HCT116 (cell line): ENCODE data around the gene ARHGEF38. TPM values are rescaled to one million over a fixed set of nuclear protein-coding genes. Genes with fewer than 3 reads are reported as not detected.

Experiments
- ATAC-seq: fragments of 200-7000 bp; cut with Tn5 transposase; 2 replicates; pipeline ENCODE4 v1.9.1; 2020; ENCODE audit warnings: mild to moderate bottlenecking, moderate library complexity
- BruUV-seq: library from RNA; stranded (reverse); fragments of 400-500 nt; replicated peaks from 2 replicates; lab custom pipeline; 2021; lab: Mats Ljungman, UMichigan
- CTCF ChIA-PET: fragments of 300-600 bp; sonication (Branson Sonifier 250); formaldehyde crosslinking; loops from one replicate; lab custom pipeline; 2021; ENCODE audit warnings: antibody characterized with exemption; lab: Charles Lee
- POLR2A ChIA-PET: fragments of 300-600, 350-600 bp; sonication (Branson Sonifier 250); formaldehyde crosslinking; loops from one replicate; lab custom pipeline; 2021; ENCODE audit warnings: antibody characterized with exemption; lab: Charles Lee
- RAD21 ChIA-PET, 2 experiments: fragments of 300-600 bp; sonication (Branson Sonifier 250); formaldehyde crosslinking; loops; one replicate each; lab custom pipeline; 2023; ENCODE audit warnings: low total read pairs in 2 of 2; ENCODE audit not compliant: uncharacterized antibody in 2 of 2, unreplicated experiment in 2 of 2, low non-redundant PET in 1 of 2; lab: Charles Lee
- DNase-seq: peaks from one replicate; pipeline ENCODE4 v3.0.0-alpha.2; 2010; ENCODE audit warnings: low read depth, low spot score
- H2AFZ ChIP-seq: fragments of 200-600 bp; shearing (Covaris generic), sonication (generic); 2 replicates; pipeline ENCODE4 v1.6.1; 2017; ENCODE audit warnings: low read depth, mixed run types, mixed read lengths, antibody characterized with exemption, low read length; ENCODE audit not compliant: poor library complexity, severe bottlenecking
- H3K27ac ChIP-seq: 2 replicates; pipeline ENCODE4 v1.5.1; 2012; ENCODE audit warnings: low read depth, low read length
- H3K27me3 ChIP-seq: fragments of 200-600 bp; sonication (generic); 2 replicates; pipeline ENCODE4 v1.6.1; 2016; ENCODE audit warnings: mixed run types, low read length, mixed read lengths; ENCODE audit not compliant: insufficient read depth
- H3K36me3 ChIP-seq, 2 experiments: fragments of 200-500 bp in 1 of 2; fragments of 200-600 bp in 1 of 2; sonication (Bioruptor generic) in 1 of 2; sonication (generic) in 1 of 2; 2 replicates each; pipeline versions ENCODE4 v1.5.1 to v1.6.1; 2014 to 2016; ENCODE audit warnings: low read length in 2 of 2, inconsistent platforms in 1 of 2, mixed read lengths in 1 of 2, mixed run types in 1 of 2; ENCODE audit not compliant: insufficient read depth in 2 of 2, control insufficient read depth in 1 of 2
- H3K4me1 ChIP-seq, 2 experiments: fragments of 200-600 bp in 1 of 2; sonication (generic) in 1 of 2; 2 replicates each; pipeline versions ENCODE4 v1.5.1 to v1.6.1; 2012 to 2017; ENCODE audit warnings: low read length in 2 of 2, inconsistent platforms in 1 of 2, mild to moderate bottlenecking in 1 of 2, mixed read lengths in 1 of 2, mixed run types in 1 of 2, moderate library complexity in 1 of 2; ENCODE audit not compliant: insufficient read depth in 2 of 2, control insufficient read depth in 1 of 2
- H3K4me2 ChIP-seq: fragments of 200-600 bp; sonication (generic); 2 replicates; pipeline ENCODE4 v1.6.1; 2017; ENCODE audit warnings: mixed run types, low read length, mixed read lengths
- H3K4me3 ChIP-seq, 2 experiments: fragments of 200-600 bp in 1 of 2; sonication (generic) in 1 of 2; replicated peaks in 1 of 2; 2 replicates each; pipeline ENCODE4 v1.5.1; 2011 to 2016; ENCODE audit warnings: low read length in 2 of 2, control low read depth in 1 of 2, low read depth in 1 of 2, mild to moderate bottlenecking in 1 of 2, mixed read lengths in 1 of 2, mixed run types in 1 of 2
- H3K79me2 ChIP-seq: fragments of 200-600 bp; sonication (generic); 2 replicates; pipeline ENCODE4 v1.6.1; 2017; ENCODE audit warnings: mild to moderate bottlenecking, mixed run types, low read length, moderate library complexity, mixed read lengths; ENCODE audit not compliant: insufficient read depth
- H3K9ac ChIP-seq: fragments of 200-600 bp; sonication (generic); 2 replicates; pipeline ENCODE4 v1.6.1; 2016; ENCODE audit warnings: low read length, mixed read lengths
- H3K9me2 ChIP-seq: fragments of 200-600 bp; sonication (generic), shearing (Covaris generic); 2 replicates; pipeline ENCODE4 v1.6.1; 2017; ENCODE audit warnings: mixed run types, mild to moderate bottlenecking, moderate library complexity; ENCODE audit not compliant: insufficient read depth
- H3K9me3 ChIP-seq, 2 experiments: fragments of 200-500 bp in 1 of 2; fragments of 200-600 bp in 1 of 2; sonication (Bioruptor generic) in 1 of 2; sonication (generic) in 1 of 2; 2 replicates each; pipeline ENCODE4 v1.6.1; 2014 to 2017; ENCODE audit warnings: low read length in 2 of 2, mixed read lengths in 2 of 2, inconsistent platforms in 1 of 2, low read depth in 1 of 2, mild to moderate bottlenecking in 1 of 2, mixed run types in 1 of 2, moderate library complexity in 1 of 2; ENCODE audit not compliant: control insufficient read depth in 1 of 2, insufficient read depth in 1 of 2
- H4K20me1 ChIP-seq: fragments of 200-600 bp; sonication (generic), shearing (Covaris generic); 2 replicates; pipeline ENCODE4 v1.6.1; 2017; ENCODE audit warnings: mixed run types, mild to moderate bottlenecking, moderate library complexity; ENCODE audit not compliant: insufficient read depth
- ATF3 ChIP-seq: IDR thresholded peaks from 2 replicates; pipeline ENCODE4 v1.6.1; 2012
- CBX3 ChIP-seq: IDR thresholded peaks from 2 replicates; pipeline ENCODE4 v1.6.1; 2012; ENCODE audit warnings: low read depth
- EGR1 ChIP-seq: IDR thresholded peaks from 2 replicates; pipeline ENCODE4 v1.6.1; 2012; ENCODE audit warnings: low read depth
- ELF1 ChIP-seq: IDR thresholded peaks from 2 replicates; pipeline ENCODE4 v1.6.1; 2012; ENCODE audit warnings: low read depth, borderline replicate concordance
- FOSL1 ChIP-seq: IDR thresholded peaks from 2 replicates; pipeline ENCODE4 v1.6.1; 2012; ENCODE audit warnings: low read depth
- JUND ChIP-seq: IDR thresholded peaks from 2 replicates; pipeline ENCODE4 v1.6.1; 2012
- POLR2A ChIP-seq: IDR thresholded peaks from 2 replicates; pipeline ENCODE4 v1.7.0; 2011; ENCODE audit warnings: borderline replicate concordance; ENCODE audit not compliant: insufficient read depth, insufficient read length; ENCODE audit errors: extremely low read depth
- SP1 ChIP-seq: IDR thresholded peaks from 2 replicates; pipeline ENCODE4 v1.6.1; 2012; ENCODE audit warnings: low read depth
- SRF ChIP-seq: IDR thresholded peaks from 2 replicates; pipeline ENCODE4 v1.6.1; 2012; ENCODE audit warnings: low read depth
- TCF7L2 ChIP-seq: IDR thresholded peaks from 2 replicates; pipeline ENCODE4 v1.7.0; 2011; ENCODE audit warnings: borderline replicate concordance, inconsistent platforms; ENCODE audit not compliant: insufficient read depth, insufficient read length; ENCODE audit errors: extremely low read depth
- YY1 ChIP-seq: IDR thresholded peaks from 2 replicates; pipeline ENCODE4 v1.6.1; 2011; ENCODE audit warnings: low read length, low read depth, moderate library complexity, mild to moderate bottlenecking; ENCODE audit not compliant: insufficient replicate concordance; ENCODE audit errors: extremely low read depth
- ZFX ChIP-seq: fragments of 450-650 bp; IDR thresholded peaks from 2 replicates; pipeline ENCODE4 v1.6.1; 2017
- ZNF274 ChIP-seq: fragments of 200-500 bp; sonication (Bioruptor generic); IDR thresholded peaks from 2 replicates; pipeline ENCODE4 v1.6.1; 2014; ENCODE audit warnings: mild to moderate bottlenecking, low read depth, low read length, inconsistent platforms
- intact Hi-C: fragments of 100-400 bp; cut with micrococcal nuclease; formaldehyde crosslinking; loops from 2 replicates; pipeline ENCODE4 v1.10.0; 2022
- total RNA-seq: library from RNA; stranded (reverse); gene quantifications from one replicate; pipeline ENCODE4 v1.2.1, GENCODE V29; 2021; ENCODE audit not compliant: unreplicated experiment
- TF ChIP-seq, protein P1 (sequence below): IDR thresholded peaks from 2 replicates; pipeline ENCODE4 v1.6.1; 2012
- TF ChIP-seq, protein P2 (sequence below): IDR thresholded peaks from 2 replicates; pipeline ENCODE4 v1.6.1; 2012; ENCODE audit warnings: low read depth

The ARHGEF38 gene
- total RNA-seq, 1 experiment from 2014 or later, result not detected

DNA sequence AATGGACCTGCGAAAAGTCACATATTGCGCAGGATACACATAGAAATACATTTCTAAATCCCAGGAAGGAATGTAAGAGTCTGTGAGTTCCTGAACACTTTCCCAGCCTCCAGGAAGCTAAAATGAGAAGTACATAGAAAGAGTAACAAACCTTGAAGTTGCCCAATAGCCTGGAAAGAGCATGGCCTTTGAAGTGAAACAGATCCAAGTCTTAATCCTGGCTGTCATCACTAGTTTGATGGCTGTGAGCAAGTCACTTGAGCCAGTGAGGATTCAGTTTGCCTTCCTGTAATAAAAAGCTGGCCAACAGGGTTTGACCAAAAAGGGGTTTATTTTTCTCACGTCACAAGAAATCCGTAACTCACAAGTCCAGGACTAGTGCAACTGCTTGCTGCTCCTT lies 69.8 kb downstream of the ARHGEF38 start:
- no peak overlapping the region for H3K4me2 ChIP-seq
- H2AFZ ChIP-seq, result no peak overlapping the region
- no TSS peak for BruUV-seq
- no peak overlapping the region for H3K27ac ChIP-seq
- DNase-seq (no peak), ATAC-seq (no peak)
- no peak overlapping the region for H3K9ac ChIP-seq
- no peaks in the 10 kb centered on the region for H3K9me2 ChIP-seq
- H3K79me2 ChIP-seq, result no peaks in the 10 kb centered on the region
- H3K4me3 ChIP-seq, result no peak overlapping the region
- intact Hi-C loops, result no loop called here
- CTCF ChIA-PET, result no interaction called here
- H3K27me3 ChIP-seq, result no peaks in the 10 kb centered on the region
- H4K20me1 ChIP-seq, result no peaks in the 10 kb centered on the region
- peaks cover 0 to 11% of the 10 kb centered on the region in 2 experiments; a peak in 1 of 4 replicates for H3K4me1 ChIP-seq
- RAD21 ChIA-PET, result no interaction called here
- H3K9me3 ChIP-seq, result no peaks in the 10 kb centered on the region
- no peak for TF ChIP-seq SRF
- no peak for TF ChIP-seq ATF3
- TF ChIP-seq EGR1, result no peak
- TF ChIP-seq TCF7L2, result no peak
- no peak for TF ChIP-seq ZFX
- TF ChIP-seq, protein P1, sequence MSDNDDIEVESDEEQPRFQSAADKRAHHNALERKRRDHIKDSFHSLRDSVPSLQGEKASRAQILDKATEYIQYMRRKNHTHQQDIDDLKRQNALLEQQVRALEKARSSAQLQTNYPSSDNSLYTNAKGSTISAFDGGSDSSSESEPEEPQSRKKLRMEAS, result no peak
- TF ChIP-seq ELF1, result no peak
- TF ChIP-seq ZNF274, result no peak
- no peak for TF ChIP-seq POLR2A
- no peak for TF ChIP-seq CBX3
- no peak for TF ChIP-seq JUND
- no peak for TF ChIP-seq SP1
- TF ChIP-seq, protein P2, sequence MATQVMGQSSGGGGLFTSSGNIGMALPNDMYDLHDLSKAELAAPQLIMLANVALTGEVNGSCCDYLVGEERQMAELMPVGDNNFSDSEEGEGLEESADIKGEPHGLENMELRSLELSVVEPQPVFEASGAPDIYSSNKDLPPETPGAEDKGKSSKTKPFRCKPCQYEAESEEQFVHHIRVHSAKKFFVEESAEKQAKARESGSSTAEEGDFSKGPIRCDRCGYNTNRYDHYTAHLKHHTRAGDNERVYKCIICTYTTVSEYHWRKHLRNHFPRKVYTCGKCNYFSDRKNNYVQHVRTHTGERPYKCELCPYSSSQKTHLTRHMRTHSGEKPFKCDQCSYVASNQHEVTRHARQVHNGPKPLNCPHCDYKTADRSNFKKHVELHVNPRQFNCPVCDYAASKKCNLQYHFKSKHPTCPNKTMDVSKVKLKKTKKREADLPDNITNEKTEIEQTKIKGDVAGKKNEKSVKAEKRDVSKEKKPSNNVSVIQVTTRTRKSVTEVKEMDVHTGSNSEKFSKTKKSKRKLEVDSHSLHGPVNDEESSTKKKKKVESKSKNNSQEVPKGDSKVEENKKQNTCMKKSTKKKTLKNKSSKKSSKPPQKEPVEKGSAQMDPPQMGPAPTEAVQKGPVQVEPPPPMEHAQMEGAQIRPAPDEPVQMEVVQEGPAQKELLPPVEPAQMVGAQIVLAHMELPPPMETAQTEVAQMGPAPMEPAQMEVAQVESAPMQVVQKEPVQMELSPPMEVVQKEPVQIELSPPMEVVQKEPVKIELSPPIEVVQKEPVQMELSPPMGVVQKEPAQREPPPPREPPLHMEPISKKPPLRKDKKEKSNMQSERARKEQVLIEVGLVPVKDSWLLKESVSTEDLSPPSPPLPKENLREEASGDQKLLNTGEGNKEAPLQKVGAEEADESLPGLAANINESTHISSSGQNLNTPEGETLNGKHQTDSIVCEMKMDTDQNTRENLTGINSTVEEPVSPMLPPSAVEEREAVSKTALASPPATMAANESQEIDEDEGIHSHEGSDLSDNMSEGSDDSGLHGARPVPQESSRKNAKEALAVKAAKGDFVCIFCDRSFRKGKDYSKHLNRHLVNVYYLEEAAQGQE, result no peak
- TF ChIP-seq FOSL1, result no peak
- TF ChIP-seq YY1, result no peak
- POLR2A ChIA-PET, result no interaction called here
- no peaks in the 10 kb centered on the region for H3K36me3 ChIP-seq
